Measurements from ENCODE around the gene ASPSCR1. TPM values are rescaled to one million over a fixed set of nuclear protein-coding genes. Genes with fewer than 3 reads are reported as not detected.

The ASPSCR1 gene
- total and polyA plus RNA-seq, 2 of the 13 experiments (the other 11 are each of a cell fraction or from before 2014, with no cell fraction given), result 274 to 314 TPM

- TF ChIP-seq EZH2 (conservative IDR thresholded peaks at IDR 0.05; ENCODE audit: low read depth, low read length) (no peak), NR1H2 (CRISPR knock-in tag; IDR thresholded peaks at IDR 0.05; ENCODE audit: borderline replicate concordance, low read depth) (no peak), SRSF4 (IDR thresholded peaks at IDR 0.05; ENCODE audit: low read depth, low read length, poor library complexity, severe bottlenecking) (no peak), MLLT10 (CRISPR knock-in tag; IDR thresholded peaks at IDR 0.05) (no peak), SALL1 (CRISPR knock-in tag; IDR thresholded peaks at IDR 0.05) (no peak), SMARCC2 (IDR thresholded peaks at IDR 0.05) (no peak), CC2D1A (CRISPR knock-in tag; IDR thresholded peaks at IDR 0.05) (0 out of 2 replicates have a peak, but pooled peaks have one; percentile 9), NFIC (IDR thresholded peaks at IDR 0.05; ENCODE audit: low read length) (no peak), ZEB1 (IDR thresholded peaks at IDR 0.05; ENCODE audit: insufficient replicate concordance, low read depth) (no peak), ZNF33A (CRISPR knock-in tag; IDR thresholded peaks at IDR 0.05; ENCODE audit: borderline replicate concordance) (no peak), ZNF841 (CRISPR knock-in tag; IDR thresholded peaks at IDR 0.05; ENCODE audit: borderline replicate concordance) (no peak), RELA (CRISPR knock-in tag; IDR thresholded peaks at IDR 0.05) (no peak), ZNF768 (CRISPR knock-in tag; IDR thresholded peaks at IDR 0.05) (no peak), AKAP8 (CRISPR knock-in tag; IDR thresholded peaks at IDR 0.05) (no peak; the same call in 1 of the 2 replicates), ZNF670 (CRISPR knock-in tag; IDR thresholded peaks at IDR 0.05; ENCODE audit: borderline replicate concordance) (no peak), ZHX1 (CRISPR knock-in tag; IDR thresholded peaks at IDR 0.05; ENCODE audit: low read depth) (no peak), NONO (IDR thresholded peaks at IDR 0.05) (no peak), NONO (CRISPR knock-in tag; conservative IDR thresholded peaks at IDR 0.05) (no peak), SKIL (CRISPR knock-in tag; IDR thresholded peaks at IDR 0.05; ENCODE audit: borderline replicate concordance) (no peak), TIGD3 (CRISPR knock-in tag; IDR thresholded peaks at IDR 0.05; ENCODE audit: borderline replicate concordance) (no peak), NCOA5 (CRISPR knock-in tag; IDR thresholded peaks at IDR 0.05) (no peak), STAG1 (CRISPR knock-in tag; IDR thresholded peaks at IDR 0.05) (no peak), ZNF207 (IDR thresholded peaks at IDR 0.05; ENCODE audit: borderline replicate concordance) (no peak)
Observed at GRCh38 chr17:82064433-82065192, 87.2 kb downstream of the ASPSCR1 start (continued).
